Uterus (tissue), 2 donors: ENCODE results near the gene ABI1.

Source experiments
- POLR2A ChIP-seq, 2 donors: fragments of 450-650 bp; IDR thresholded peaks; one replicate each; pipeline ENCODE4 v1.6.1; 2016; ENCODE audit warnings: antibody characterized with exemption in 2 of 2, mild to moderate bottlenecking in 1 of 2, moderate library complexity in 1 of 2
- TF ChIP-seq, protein P1 (sequence below), 4 experiments: fragments of 200-600 bp in 2 of 4; fragments of 450-650 bp in 2 of 4; sonication (generic) in 2 of 4; IDR thresholded peaks; one replicate each; pipeline ENCODE4 v1.5.1; 2016 to 2019; ENCODE audit warnings: antibody characterized with exemption in 4 of 4, mild to moderate bottlenecking in 2 of 4, moderate library complexity in 1 of 4

DNA sequence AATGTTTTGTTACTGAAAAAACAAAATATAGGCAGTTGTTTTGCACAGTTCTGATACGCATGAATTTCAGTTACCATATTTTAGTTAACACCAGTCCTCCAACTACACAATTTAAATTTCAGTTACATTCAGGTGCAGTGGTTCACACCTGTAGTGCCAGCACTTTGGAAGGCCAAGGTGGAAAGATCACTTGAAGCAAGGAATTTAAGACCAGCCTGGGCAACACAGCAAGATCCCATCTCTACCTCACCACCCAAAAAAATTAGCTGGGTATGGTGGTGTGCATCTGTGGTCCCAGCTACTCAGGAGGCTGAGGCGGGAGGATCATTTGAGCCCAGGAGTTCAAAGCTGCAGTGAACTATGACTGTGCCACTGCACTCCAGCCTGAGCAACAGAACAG is 45.3 kb downstream of the ABI1 start:
- TF ChIP-seq POLR2A (IDR thresholded peaks at IDR 0.05), result no peak
- TF ChIP-seq, protein P1, sequence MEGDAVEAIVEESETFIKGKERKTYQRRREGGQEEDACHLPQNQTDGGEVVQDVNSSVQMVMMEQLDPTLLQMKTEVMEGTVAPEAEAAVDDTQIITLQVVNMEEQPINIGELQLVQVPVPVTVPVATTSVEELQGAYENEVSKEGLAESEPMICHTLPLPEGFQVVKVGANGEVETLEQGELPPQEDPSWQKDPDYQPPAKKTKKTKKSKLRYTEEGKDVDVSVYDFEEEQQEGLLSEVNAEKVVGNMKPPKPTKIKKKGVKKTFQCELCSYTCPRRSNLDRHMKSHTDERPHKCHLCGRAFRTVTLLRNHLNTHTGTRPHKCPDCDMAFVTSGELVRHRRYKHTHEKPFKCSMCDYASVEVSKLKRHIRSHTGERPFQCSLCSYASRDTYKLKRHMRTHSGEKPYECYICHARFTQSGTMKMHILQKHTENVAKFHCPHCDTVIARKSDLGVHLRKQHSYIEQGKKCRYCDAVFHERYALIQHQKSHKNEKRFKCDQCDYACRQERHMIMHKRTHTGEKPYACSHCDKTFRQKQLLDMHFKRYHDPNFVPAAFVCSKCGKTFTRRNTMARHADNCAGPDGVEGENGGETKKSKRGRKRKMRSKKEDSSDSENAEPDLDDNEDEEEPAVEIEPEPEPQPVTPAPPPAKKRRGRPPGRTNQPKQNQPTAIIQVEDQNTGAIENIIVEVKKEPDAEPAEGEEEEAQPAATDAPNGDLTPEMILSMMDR (IDR thresholded peaks at IDR 0.05), result no peak
